Colonic mucosa (tissue), 4 donors: ENCODE results near the gene FNDC3B. TPM values are rescaled to one million over a fixed set of nuclear protein-coding genes. Genes with fewer than 3 reads are reported as not detected.

Experiments used
- DNase-seq: peaks from one replicate; pipeline ENCODE4 v3.0.0-alpha.2; 2020
- H3K27ac ChIP-seq: fragments of 200-600 bp; one replicate; pipeline ENCODE4 v1.8.0; 2021
- H3K27me3 ChIP-seq: fragments of 200-600 bp; one replicate; pipeline ENCODE4 v1.8.0; 2021
- H3K36me3 ChIP-seq: fragments of 200-600 bp; one replicate; pipeline ENCODE4 v1.8.0; 2021
- H3K4me1 ChIP-seq: fragments of 200-600 bp; one replicate; pipeline ENCODE4 v1.8.0; 2021; ENCODE audit warnings: mild to moderate bottlenecking
- H3K4me3 ChIP-seq: fragments of 200-600 bp; one replicate; pipeline ENCODE4 v1.8.0; 2021
- H3K9ac ChIP-seq, 2 donors: one replicate each; pipeline ENCODE4 v1.7.0; 2013; ENCODE audit warnings: control low read depth in 2 of 2, low read depth in 2 of 2, low read length in 2 of 2
- H3K9me3 ChIP-seq: fragments of 200-600 bp; one replicate; pipeline ENCODE4 v1.8.0; 2021
- CTCF ChIP-seq: fragments of 200-600 bp; IDR thresholded peaks from one replicate; pipeline ENCODE4 v1.8.0; 2022; ENCODE audit warnings: antibody characterized with exemption, mild to moderate bottlenecking
- intact Hi-C: fragments of 100-400 bp; cut with DNase I; formaldehyde crosslinking; loops from one replicate; pipeline ENCODE4 v1.14.1; 2022
- total RNA-seq, 2 donors: library from RNA; stranded (reverse); fragmentation: NEBNext Ultra II Directional in 1 of 2; extraction: Animal tissue kit (Norgen Biotek cat#: 25700) in 1 of 2; gene quantifications; one replicate each; pipeline ENCODE4 v1.2.1, GENCODE V29; 2021
- donor health status: healthy.
- donor health status: DM: no; HTN: no; CAD: no.
- donor health status: DM: no; HTN: no; CAD: no.

Gene FNDC3B
- total RNA-seq, 2 donors from 2014 or later: 66.7 to 142 TPM

DNA sequence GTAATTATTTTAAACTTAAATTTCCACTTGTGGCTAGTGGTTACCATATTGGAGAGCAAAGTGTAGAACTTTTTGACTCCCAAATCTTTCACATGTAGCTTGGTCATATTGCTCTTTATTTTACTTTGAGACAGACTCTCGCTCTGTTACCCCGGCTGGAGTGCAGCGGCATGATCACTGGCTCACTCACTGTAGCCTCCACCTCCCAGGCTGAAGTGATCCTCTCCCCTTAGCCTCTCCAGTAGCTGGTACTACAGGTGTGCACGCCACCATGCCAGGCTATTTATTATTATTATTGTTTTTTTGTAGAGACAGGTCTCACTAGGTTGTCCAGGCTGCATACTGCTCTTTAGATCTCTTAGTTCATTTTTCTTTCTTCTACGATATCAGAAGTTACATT, 3.9 kb downstream of the FNDC3B start:
- TF ChIP-seq CTCF: no peak
- Histone ChIP-seq H3K9ac (no peak overlapping the region), H3K27ac (no peak overlapping the region), H3K4me1 (peaks cover 7% of the 10 kb centered on the region), H3K4me3 (no peak overlapping the region), H3K36me3 (no peaks in the 10 kb centered on the region), H3K9me3 (no peaks in the 10 kb centered on the region), H3K27me3 (no peaks in the 10 kb centered on the region)
- intact Hi-C loops: no loop called here
- DNase-seq: no peak

DNA sequence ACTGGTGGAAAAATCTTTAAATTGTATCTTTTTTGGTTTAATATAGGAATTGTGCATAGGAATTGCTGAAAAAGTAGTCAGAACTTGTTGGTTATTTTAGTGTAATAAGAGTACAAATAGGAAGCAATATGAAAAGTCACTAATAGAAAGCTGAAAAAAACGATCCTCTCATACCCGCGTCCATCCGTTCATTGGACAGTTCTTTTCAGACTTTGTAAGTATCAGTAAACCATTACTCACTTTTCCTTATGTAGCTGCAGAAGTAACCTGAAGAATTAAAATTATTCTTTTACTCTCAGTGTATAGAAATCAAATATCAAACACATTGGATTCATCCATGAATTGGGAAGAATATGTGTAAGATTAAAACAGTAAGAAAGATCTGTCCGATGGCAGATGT, 4.4 kb downstream of the FNDC3B start:
- peaks cover 7% of the 10 kb centered on the region for H3K4me1 ChIP-seq
- no peak for DNase-seq
- no peak overlapping the region for H3K27ac ChIP-seq
- no peaks in the 10 kb centered on the region for H3K27me3 ChIP-seq
- H3K4me3 ChIP-seq: no peak overlapping the region
- H3K36me3 ChIP-seq: no peaks in the 10 kb centered on the region
- TF ChIP-seq CTCF: no peak
- no peak overlapping the region for H3K9ac ChIP-seq
- intact Hi-C loops: no loop called here
- H3K9me3 ChIP-seq: no peaks in the 10 kb centered on the region

GRCh38 chr3:172044833-172045585, 5.6 kb downstream of the FNDC3B start:
- no peak for TF ChIP-seq CTCF
- H3K9ac ChIP-seq: no peak overlapping the region
- H3K27me3 ChIP-seq: no peaks in the 10 kb centered on the region
- no peak for DNase-seq
- H3K4me1 ChIP-seq: peaks cover 7% of the 10 kb centered on the region
- H3K27ac ChIP-seq: no peak overlapping the region
- no peak overlapping the region for H3K4me3 ChIP-seq
- H3K9me3 ChIP-seq: no peaks in the 10 kb centered on the region
- no peaks in the 10 kb centered on the region for H3K36me3 ChIP-seq
- intact Hi-C loops: no loop called here

- no peak for DNase-seq
- Histone ChIP-seq H3K36me3 (no peaks in the 10 kb centered on the region), H3K4me3 (no peak overlapping the region), H3K27me3 (no peaks in the 10 kb centered on the region), H3K9ac (no peak overlapping the region), H3K9me3 (no peaks in the 10 kb centered on the region), H3K4me1 (peaks cover 7% of the 10 kb centered on the region), H3K27ac (no peak overlapping the region)
- intact Hi-C loops: no loop called here
- TF ChIP-seq CTCF: no peak
Observed at GRCh38 chr3:172046268-172046915, 7.0 kb downstream of the FNDC3B start.

GRCh38 chr3:172047567-172048115, 8.3 kb downstream of the FNDC3B start:
- no peak for DNase-seq
- H3K27ac ChIP-seq: no peak overlapping the region
- intact Hi-C loops: no loop called here
- TF ChIP-seq CTCF: no peak
- H3K36me3 ChIP-seq: no peaks in the 10 kb centered on the region
- no peak overlapping the region for H3K9ac ChIP-seq
- no peaks in the 10 kb centered on the region for H3K27me3 ChIP-seq
- no peak overlapping the region for H3K4me3 ChIP-seq
- peaks cover 7% of the 10 kb centered on the region for H3K4me1 ChIP-seq
- no peaks in the 10 kb centered on the region for H3K9me3 ChIP-seq
